A549 treated with AZD2906 at 1 μM for 4 hours (cell line): ENCODE data around the gene KRT74. TPM values are rescaled to one million over a fixed set of nuclear protein-coding genes. Genes with fewer than 3 reads are reported as not detected.

Source experiments
- total RNA-seq: library from RNA; stranded (reverse); fragments of 200-300 nt; extraction: Qiagen RNA extraction; gene quantifications from 5 replicates; pipeline ENCODE4 v1.2.3, GENCODE V29; 2022

The KRT74 gene
- total RNA-seq, result 0.02 to 0.03 TPM in 2 of 5 replicates, not detected in the others

DNA sequence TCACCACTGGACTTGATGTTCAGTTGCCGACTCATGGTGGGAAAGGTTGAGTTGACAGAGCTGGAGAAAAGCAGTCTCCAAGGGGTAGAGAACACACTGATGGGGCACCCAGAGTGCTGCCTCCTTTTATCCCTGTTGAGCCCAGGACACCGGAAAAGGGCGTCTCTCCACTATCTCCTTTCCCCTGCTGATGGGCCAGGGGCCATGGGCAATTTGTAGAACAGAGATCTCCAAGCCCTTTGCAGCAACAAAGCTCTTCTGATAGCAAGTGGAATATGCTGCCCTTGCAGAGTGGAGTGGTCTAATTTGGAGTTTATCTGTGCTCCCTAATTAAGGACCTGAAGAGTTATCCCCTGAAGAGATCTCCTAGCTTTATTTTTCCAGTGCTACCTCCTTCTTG, at the start of gene KRT74:
KRT74 (minus strand) TSS at position 101 of the 400 bp plus-strand sequence; CDS start at position 35, 66 bp downstream.

DNA sequence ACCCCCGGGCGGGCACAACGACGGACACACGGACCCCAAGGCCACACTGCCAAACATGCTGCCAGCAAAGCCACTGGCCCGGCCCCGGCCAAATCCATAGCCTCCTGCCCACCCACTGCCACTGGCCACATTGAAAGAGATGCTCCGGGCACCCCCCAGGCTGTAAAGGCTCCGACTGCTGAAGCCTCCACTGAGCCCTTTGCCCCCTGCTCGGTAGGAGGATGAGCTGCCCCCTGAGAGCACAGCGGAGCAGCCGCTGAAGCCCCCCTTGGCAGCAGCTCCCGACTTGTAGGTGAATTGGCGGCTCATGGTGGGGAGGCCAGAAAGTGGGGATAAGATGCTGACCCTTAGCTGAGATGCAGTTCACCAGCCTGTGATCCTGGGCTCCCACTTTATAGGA, 44.6 kb upstream of the KRT74 start, which contains the start of gene KRT73:
KRT73 (minus strand) TSS at position 344 of the 400 bp plus-strand sequence; CDS start at position 309, 35 bp downstream.

DNA sequence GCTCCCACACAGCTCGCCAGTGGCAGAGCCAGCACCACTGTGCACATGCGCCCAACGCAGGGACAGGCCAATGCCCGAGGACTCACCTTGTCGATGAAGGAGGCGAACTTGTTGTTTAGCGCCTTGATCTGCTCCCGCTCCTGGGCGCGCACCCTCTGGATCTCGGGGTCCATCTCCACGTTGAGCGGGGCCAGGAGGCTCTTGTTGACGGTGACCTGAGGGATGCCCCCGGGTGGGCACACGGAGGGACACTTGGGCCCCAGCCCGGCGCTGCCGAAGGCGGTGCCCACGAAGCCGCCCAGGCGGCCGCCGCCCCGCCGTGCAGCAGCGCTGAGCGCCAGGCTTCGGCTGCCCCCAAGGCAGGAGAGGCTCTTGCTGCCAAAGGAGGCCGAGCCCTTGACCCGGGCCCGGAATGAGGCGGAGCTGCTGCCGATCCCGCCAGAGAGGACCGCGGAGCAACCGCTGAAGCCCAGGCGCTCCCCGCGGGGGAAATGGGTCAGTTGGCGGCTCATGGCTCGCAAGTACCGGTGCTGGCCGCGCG, 27.4 kb upstream of the KRT74 start, which contains the start of gene KRT72:
KRT72 (minus strand) TSS at position 523 of the 541 bp plus-strand sequence; CDS start at position 512, 11 bp downstream.

DNA sequence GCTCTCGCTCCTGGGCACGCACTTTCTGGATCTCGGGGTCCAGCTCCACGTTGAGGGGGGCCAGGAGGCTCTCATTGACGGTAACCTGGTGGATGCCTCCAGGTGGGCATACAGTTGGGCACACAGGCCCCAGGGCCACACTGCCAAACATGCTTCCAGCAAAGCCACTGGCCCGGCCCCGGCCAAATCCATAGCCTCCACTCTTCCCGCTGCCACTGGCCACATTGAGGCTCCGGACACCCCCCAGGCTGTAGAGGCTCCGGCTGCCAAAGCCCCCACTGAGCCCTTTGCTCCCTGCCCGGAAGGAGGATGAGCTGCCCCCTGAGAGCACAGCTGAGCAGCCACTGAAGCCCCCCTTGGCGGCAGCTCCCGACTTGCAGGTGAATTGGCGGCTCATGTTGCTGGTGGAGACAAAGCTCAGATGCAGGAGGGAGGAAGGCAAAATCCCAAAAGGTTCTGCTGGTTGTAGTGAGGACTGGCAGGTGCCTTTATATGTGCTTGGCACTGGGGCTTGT, 20.9 kb downstream of the KRT74 start, which contains the start of gene KRT71:
KRT71 (minus strand) TSS at position 465 of the 515 bp plus-strand sequence; CDS start at position 397, 68 bp downstream.

DNA sequence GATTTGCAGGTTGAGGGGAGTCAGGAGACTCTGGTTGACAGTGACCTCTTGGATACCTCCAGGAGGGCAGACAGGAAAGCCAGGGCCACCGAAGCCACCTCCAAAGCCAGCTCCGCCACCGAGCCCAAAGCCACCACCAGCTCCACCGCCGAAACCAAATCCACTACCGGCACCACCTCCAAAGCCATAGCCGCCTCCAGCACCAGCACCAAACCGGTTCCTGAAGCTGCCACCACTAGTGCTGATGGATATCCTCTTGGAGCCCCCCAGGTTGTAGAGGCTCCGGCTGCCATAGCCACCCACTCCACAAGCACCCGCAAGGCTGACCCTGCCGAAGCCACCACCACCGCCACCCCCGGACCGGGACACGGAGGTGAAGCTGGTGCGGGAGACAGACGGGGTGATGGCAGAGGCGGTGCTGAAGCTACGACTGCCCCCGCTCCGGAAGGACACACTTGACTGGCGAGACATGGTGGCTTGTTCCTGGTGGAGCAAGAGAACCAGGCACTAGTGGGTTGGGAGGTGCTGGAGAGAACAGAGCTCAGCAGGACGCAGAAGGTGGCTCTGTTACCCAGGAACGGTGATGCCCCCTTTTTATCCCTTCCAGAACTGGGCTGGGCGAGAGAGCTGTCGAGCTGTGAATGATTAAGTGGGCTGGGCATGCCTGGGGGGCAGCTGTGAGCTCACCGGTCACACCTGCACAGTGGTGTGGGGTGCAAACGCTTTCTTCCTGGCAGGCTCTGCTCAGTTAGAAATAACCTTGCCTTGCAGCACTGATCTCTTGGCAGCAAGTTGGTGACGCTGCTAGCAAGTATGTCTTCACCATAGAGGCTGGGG, 53.6 kb downstream of the KRT74 start, which contains the start of gene KRT5:
KRT5 (minus strand) TSS at position 569 of the 837 bp plus-strand sequence; CDS start at position 471, 98 bp downstream.

Other genes with a start within 250 kb of the KRT74 start
- gene KRT85, start 206.4 kb downstream of the KRT74 start, total RNA-seq, result 0.05 to 0.10 TPM in 2 of 5 replicates, not detected in the others
- gene KRT84, start 188.2 kb downstream of the KRT74 start, total RNA-seq, result not detected in 5 replicates
- not detected in 5 replicates for gene KRT82, start 167.5 kb downstream of the KRT74 start, total RNA-seq
- 0.09 to 0.17 TPM (median 0.11 TPM) in 4 of 5 replicates, not detected in the other for gene KRT75, start 139.5 kb downstream of the KRT74 start, total RNA-seq
- gene KRT6B, start 121.7 kb downstream of the KRT74 start, total RNA-seq, result 0.05 to 0.07 TPM in 2 of 5 replicates, not detected in the others
- gene KRT6C, start 100.0 kb downstream of the KRT74 start, total RNA-seq, result not detected in 5 replicates
- 10.0 to 14.8 TPM (median 12.1 TPM) in 5 replicates for gene KRT6A, start 80.6 kb downstream of the KRT74 start, total RNA-seq
- 0.52 to 0.72 TPM (median 0.62 TPM) in 5 replicates for gene KRT5, start 53.4 kb downstream of the KRT74 start, total RNA-seq
- gene KRT71, start 20.7 kb downstream of the KRT74 start, total RNA-seq, result 0.02 to 0.09 TPM (median 0.05 TPM) in 3 of 5 replicates, not detected in the others
- 0.05 TPM in 1 of 5 replicates, not detected in the others for gene KRT72, start 27.6 kb upstream of the KRT74 start, total RNA-seq
- not detected in 5 replicates for gene KRT73, start 44.7 kb upstream of the KRT74 start, total RNA-seq
- gene KRT2, start 78.4 kb upstream of the KRT74 start, total RNA-seq, result 0.03 TPM in 1 of 5 replicates, not detected in the others
- gene KRT1, start 106.6 kb upstream of the KRT74 start, total RNA-seq, result not detected in 5 replicates
- gene KRT77, start 129.7 kb upstream of the KRT74 start, total RNA-seq, result not detected in 5 replicates
- not detected in 5 replicates for gene KRT76, start 203.5 kb upstream of the KRT74 start, total RNA-seq
- 0.03 to 0.06 TPM in 2 of 5 replicates, not detected in the others for gene KRT3, start 222.3 kb upstream of the KRT74 start, total RNA-seq
- 2.1 to 3.6 TPM (median 2.7 TPM) in 5 replicates for gene KRT4, start 240.3 kb upstream of the KRT74 start, total RNA-seq